Astrocyte of the spinal cord (primary cell): Measurements from ENCODE around the gene DOCK8.
"Not testable (repeated sequence)": the region's sequence is repeated elsewhere in the genome, so short reads cannot be mapped to it uniquely, and the experiment has no call there.

Experiments used
- DNase-seq: peaks from one replicate; pipeline ENCODE4 v3.0.0; 2011; ENCODE audit warnings: low read depth, low spot score
- H3K4me3 ChIP-seq: 2 replicates; pipeline ENCODE4 v1.5.1; 2011; ENCODE audit warnings: low read depth, mild to moderate bottlenecking, low read length, moderate library complexity
- CTCF ChIP-seq: IDR thresholded peaks from 2 replicates; pipeline ENCODE4 v1.5.1; 2012; ENCODE audit warnings: low read depth, mild to moderate bottlenecking, low read length, inconsistent platforms
- in situ Hi-C: cut with HindIII; loops from 2 replicates; pipeline ENCODE4 v1.10.0; 2017; ENCODE audit warnings: low sequenced_read_pairs

Gene DOCK8

GRCh38 chr9:228929-229695 is 14.4 kb downstream of the DOCK8 start:
- no peak for DNase-seq
- no peak for TF ChIP-seq CTCF
- in situ Hi-C loops = no loop called here
- no peak overlapping the region for H3K4me3 ChIP-seq

- DNase-seq, in situ Hi-C loops, H3K4me3 ChIP-seq: not testable (repeated sequence)
These were observed 17.0 kb downstream of the DOCK8 start for GRCh38 chr9:231625-232024.

GRCh38 chr9:233708-234107 is 19.0 kb downstream of the DOCK8 start:
- in situ Hi-C loops, DNase-seq, H3K4me3 ChIP-seq: not testable (repeated sequence)

GRCh38 chr9:237141-237857 is 22.6 kb downstream of the DOCK8 start:
- no peak overlapping the region for H3K4me3 ChIP-seq
- no peak for DNase-seq
- in situ Hi-C loops = no loop called here
- no peak for TF ChIP-seq CTCF

- TF ChIP-seq CTCF = no peak
- no peak overlapping the region for H3K4me3 ChIP-seq
- no peak for DNase-seq
- in situ Hi-C loops = no loop called here
These were observed 23.2 kb downstream of the DOCK8 start for GRCh38 chr9:237858-238345.

- H3K4me3 ChIP-seq = no peak overlapping the region
- in situ Hi-C loops = no loop called here
- DNase-seq = no peak
- TF ChIP-seq CTCF = no peak
These were observed 27.9 kb downstream of the DOCK8 start for GRCh38 chr9:242461-243080.

- DNase-seq = no peak
- in situ Hi-C loops = no loop called here
- no peak overlapping the region for H3K4me3 ChIP-seq
- no peak for TF ChIP-seq CTCF
These were observed 33.8 kb downstream of the DOCK8 start for GRCh38 chr9:248278-248961.
